ENCODE data around the gene ZMYND11.
A peak's percentile ranks its signal among the peaks of the same experiment; 100 is the strongest.
"Not testable (repeated sequence)": the region's sequence is repeated elsewhere in the genome, so short reads cannot be mapped to it uniquely, and the experiment has no call there.

Gene ZMYND11

DNA sequence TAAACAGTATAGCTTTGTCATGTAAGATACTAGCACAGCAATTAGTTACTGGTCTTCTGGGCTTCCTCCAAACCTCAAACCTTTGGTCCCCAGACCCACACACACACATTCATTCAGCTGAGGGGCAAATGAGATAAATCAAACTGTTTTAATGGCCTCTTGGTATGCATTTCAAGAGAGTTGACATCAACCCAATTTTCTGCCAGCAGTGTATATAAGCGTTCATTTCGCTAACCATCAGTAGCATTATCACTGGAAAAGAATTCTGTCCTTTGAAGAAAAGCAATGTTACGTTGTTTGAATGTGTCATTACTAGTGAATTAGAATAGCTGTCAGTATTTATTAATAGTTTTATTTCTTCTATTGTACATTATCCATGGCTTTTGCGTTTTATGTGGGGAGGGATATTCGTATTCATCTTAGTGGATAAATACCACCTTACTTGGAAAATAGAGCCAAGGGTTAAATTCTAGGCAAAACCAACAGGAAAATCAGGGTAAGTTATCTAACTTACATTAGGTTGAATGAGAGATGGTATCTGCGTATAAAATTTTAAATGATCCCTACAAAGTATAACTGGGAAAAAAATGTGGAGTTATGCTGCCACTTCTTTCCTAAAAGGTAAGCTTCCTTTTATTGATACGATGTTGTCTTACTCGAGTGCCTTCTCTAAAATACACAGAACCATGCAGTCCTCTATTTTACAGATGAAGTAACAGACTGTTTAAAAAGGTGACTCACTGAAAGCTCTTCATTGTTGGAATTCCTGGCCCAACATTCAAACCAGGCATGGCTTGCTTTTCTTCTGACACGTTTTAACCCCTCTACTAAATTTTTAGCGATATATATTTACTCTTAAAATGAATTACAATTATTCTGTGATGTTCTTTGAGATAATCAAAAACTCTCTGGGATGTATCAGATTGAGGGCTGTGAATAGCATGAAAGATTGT, 2.0 kb upstream of the ZMYND11 start:
- no peak for DNase-seq (ENCODE audit: low read depth in 1 of 2, low spot score in 1 of 2)

DNA sequence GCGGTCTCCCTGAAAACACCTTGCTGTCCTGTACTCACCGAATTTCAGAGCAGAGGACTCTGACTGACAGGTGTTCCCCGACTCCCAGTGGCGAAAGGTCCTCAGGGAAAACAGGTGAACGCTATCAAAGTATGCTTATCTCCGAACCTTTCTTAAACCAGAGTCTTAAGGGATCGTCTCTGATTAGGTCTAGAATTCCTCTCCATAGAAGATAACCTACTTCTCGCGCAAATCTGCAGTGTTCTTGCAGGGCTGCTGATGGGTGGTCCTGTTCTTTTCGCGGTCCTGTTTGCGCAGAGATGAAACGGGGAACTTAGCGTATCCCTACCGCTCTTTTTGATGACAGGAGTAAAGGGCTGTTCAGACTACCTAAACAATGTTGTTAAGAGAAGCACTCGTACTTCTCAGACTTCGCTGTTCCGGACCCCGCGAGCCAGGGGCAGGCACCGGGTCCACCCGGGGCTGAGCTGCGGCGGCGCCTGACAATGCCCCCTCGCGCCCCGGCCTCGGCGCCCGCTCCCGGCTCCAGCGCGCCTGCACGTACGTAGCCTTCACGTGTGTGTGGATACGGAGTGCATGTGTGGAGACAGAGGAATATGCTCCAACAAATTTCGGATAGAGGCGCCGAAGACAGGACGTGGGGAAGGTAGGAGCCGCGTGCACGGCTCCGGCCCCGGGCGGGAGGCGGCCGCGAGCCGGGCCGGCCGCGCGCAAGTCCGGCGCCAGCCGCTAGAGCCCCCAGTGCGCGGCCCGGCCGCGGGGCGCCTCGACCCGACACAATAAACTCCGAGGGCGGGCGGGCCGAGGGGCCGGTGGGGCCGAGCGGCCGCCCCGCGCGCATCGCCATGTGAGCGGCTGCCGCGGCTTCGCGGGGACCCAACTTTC, 766 bp upstream of the ZMYND11 start:
- DNase-seq (ENCODE audit: low read depth in 1 of 2, low spot score in 1 of 2): peak; percentile 13 to 26

DNA sequence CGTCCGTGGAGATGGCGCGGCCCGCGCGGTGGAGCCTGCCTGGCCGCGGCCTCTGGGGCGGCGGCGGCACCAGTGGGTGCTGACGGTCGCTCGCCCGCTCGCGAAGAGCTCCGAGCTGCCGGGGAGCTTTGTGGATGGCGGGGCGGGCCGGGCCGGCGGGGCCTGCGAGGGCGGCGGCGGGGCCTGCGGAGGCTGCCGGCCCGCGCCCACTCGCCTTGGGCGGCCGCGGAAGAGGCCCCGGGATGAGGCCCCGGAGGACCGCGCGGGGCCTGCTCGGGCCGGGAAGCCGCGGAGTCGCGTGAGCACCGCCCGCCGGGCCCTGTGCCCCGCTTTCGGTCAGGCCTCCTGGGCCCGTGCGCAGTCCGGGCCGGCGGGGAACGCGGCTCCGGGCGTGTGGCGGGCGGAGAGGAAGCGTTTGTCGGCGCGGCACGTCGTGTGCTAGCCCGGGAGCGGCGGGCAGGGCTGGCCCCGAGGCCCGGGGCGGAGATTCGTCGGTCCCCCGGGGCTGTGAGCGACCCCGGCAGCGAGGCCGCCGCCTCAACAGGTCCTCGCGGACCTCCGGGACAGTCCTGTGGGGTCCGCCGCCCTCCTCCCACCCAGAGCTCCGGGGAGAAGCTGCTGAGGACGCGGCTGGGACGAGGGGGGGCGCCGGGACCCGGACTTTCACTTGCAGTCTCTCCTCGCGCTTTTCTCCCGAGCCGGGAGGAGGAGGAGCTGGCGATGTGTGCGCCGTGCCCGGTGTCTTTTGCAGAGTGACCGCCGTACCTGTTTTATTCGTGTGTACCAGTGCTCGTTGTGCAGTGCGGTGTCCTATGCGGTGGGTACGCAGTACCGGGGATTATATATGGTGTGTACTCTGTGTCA, 578 bp downstream of the ZMYND11 start:
- peak; percentile 48 to 51 for DNase-seq (ENCODE audit: low read depth in 1 of 2, low spot score in 1 of 2)

DNA sequence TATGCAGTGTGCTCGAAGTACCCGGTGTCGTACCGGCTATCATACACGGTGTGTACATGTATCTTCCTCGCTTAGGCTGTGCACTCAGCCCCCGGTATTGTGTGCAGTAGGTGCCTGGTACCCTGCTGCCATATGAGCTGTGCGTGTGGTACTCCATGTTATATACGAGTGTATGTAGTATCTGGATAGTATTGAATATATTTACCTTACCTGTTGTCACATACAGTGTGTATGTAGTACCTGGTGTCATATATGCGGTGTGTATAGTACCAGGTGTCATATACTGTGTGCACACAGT, 1.2 kb downstream of the ZMYND11 start:
- no peak for DNase-seq (ENCODE audit: low read depth in 1 of 2, low spot score in 1 of 2)

DNA sequence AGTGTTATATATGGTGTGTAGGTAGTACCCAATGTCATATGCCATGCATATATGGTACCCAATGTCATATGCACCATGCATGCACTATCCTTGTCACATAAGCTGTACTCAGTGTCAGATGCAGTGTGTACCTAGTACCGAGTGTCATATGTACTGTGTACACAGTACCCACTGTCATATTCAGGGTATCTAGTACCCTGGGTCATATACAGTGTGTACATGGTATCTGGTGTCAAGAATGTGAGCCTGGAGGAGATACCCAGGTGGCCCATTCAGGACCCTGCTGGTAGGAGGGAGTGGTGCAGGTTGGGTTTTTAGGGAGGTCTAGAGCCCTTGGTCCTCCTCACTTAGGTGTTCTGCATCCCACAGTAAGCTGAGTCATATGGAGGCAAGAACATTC, 1.8 kb downstream of the ZMYND11 start:
- peak in 1 of 2 donors; percentile 22 for DNase-seq (ENCODE audit: low read depth in 1 of 2, low spot score in 1 of 2)

DNA sequence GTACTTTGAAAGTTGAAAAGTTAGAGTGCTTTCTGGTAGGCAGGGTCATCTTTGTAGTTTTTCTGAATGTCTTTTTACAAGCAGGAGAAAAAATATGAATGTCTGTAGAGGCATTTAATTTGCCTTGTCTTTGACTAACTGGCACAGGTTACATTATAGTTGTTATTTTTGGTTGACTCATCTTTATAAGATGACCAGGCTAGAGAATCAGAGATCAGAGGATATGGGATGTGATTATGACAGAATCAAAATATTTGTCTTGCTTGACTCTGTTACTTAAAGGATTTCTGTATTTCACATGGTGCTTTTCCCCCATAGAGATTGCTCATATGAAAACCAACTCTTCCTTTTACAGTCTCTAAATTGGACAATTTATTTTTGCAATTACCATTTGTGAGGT, 2.4 kb downstream of the ZMYND11 start:
- DNase-seq (ENCODE audit: low read depth in 1 of 2, low spot score in 1 of 2): no peak

DNA sequence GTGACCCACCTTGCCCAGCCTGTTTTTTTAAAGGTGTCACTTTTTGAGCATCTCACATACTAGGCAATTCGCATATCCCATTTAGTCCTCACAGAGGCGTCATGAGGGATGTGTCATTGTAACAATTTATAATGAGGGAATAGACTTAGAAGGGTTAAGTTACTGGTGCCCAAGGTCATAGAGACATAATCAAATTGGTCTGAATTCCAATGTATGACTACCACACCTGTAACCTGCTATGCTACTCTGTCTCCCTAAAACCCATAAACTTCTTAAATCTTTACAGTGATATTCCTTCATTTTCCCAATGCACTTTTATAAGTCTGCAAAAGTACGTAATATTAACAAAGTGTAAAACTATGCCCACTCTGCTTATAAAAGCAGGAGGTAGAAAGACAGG, 7.1 kb downstream of the ZMYND11 start:
- no peak for DNase-seq (ENCODE audit: low read depth in 1 of 2, low spot score in 1 of 2)

DNA sequence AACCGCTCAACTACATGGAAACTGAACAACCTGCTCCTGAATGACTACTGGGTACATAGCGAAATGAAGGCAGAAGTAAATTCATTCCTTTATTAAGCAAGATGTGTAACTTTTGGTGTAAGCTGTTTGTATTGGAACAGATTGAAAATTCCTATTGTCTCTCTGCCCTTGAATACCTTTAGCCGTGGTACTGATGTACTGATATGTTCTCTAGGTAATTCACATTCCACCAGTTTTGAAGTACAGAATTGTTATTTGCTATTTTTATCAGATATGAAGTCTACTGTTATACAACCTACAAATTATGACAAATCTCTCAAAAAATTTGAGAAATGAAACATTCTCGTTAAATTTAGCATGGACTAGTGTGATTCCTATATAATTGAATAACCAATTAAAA, 17.7 kb downstream of the ZMYND11 start:
- DNase-seq (ENCODE audit: low read depth in 1 of 2, low spot score in 1 of 2): no peak

DNA sequence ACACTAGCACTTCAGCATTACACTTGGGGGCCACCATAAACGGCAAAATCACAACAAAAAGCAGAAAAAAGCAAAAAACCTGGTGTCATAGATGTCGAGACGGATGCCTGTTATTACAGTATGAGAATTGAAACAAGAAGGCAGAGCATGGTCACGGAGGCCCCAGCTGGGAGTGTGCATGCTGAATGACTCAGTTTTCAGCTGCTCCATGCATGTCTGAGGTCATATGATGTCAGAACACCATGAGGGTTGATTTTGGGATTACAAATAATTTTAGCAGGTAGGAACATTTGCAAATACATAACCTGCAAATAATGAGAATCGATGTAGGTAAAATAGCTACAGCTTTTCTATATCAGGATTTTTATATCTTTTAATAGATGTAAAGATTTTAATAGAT, 19.1 kb downstream of the ZMYND11 start:
- no peak for DNase-seq (ENCODE audit: low read depth in 1 of 2, low spot score in 1 of 2)

DNA sequence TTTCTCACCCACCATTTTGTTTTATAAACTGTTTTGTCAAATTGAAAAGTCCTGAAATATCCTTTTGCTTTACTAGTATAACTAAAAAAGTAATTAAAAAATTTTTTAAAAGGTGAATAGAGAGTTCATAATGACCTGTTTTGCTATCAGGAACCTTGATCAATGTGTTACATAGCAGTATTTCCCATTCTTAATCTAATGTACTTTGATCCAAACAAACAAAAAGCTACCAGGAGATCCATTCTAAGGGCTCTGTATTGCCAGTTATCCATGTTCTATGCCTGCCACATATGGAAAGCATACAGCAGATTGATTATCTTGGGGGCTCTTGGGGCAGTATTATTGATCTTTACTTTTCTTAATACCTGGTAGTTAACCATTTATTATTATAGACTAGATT, 32.1 kb downstream of the ZMYND11 start:
- DNase-seq (ENCODE audit: low read depth in 1 of 2, low spot score in 1 of 2): no peak

DNA sequence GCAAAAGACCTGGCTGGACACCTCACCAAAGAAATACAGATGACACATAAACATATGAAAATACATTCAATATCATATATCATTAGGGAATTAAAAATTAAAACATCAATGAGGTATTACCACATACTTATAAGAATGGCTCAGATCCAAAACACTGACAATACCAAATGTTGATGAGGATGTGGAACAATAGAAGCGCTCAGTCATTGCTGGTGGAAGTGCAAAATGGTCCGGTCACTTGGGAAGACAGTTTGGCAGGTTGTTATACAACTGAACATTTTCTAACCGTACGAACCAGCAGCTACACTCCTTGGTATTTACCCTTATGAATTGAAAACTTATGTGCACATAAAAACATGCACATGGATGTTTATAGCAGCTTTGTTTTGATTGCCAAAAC, 38.5 kb downstream of the ZMYND11 start:
- no peak for DNase-seq (ENCODE audit: low read depth in 1 of 2, low spot score in 1 of 2)

DNA sequence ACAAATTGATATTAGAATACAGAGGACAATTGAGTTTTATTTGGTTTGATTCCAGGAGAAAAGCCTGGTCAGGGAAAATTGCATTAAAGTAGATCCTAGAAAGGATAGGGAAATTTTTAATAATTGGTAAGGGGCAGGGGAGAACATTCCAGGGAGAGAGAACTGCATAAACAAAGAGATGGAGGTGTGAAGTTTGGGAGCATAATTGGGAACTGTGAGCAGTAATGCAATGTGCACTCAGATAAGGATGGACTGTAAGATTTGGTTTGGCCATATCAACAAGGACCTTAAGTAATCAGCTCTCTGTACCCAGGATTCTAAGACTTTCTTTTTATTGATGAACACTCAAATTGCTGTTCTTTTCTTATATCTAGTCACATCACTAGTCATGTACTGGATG, 41.4 kb downstream of the ZMYND11 start:
- DNase-seq (ENCODE audit: low read depth in 1 of 2, low spot score in 1 of 2): no peak

DNA sequence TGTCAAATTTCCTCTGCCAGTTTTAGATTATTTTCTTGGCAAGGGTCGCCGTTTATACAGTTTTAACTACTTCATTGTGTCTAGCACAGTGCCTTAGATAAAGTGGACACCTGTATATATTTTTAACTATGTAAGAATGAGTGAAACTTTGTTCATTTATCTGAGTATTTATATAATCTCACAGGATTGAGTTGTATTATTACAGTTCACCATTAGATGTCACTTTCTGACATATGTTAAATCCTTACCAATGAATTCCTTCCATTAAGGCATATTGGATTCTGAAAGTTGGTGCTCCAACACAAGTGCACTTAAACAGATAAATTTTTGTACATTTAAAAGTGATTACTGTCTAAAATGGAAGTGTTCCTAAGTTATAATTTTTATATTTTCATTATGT, 43.0 kb downstream of the ZMYND11 start:
- no peak for DNase-seq (ENCODE audit: low read depth in 1 of 2, low spot score in 1 of 2)

DNA sequence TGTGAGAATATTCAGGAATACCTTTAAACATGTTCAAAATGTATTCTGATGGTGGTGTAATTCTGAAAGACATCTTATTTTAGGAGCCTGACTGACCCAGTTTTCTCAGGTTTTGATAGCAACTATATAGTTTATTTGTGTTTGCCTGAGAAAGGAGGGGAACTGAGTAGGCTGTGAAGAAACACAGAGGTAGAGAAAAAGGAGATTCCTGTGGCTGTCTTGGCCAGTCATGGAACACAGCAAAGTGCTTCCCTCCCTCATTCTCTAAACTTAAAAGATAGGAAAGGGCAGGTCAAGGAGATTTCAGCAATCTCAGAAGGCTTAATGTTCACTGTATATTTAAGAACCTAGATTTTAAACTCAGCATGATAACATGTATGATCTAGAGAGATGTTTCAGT, 43.5 kb downstream of the ZMYND11 start:
- no peak for DNase-seq (ENCODE audit: low read depth in 1 of 2, low spot score in 1 of 2)

DNA sequence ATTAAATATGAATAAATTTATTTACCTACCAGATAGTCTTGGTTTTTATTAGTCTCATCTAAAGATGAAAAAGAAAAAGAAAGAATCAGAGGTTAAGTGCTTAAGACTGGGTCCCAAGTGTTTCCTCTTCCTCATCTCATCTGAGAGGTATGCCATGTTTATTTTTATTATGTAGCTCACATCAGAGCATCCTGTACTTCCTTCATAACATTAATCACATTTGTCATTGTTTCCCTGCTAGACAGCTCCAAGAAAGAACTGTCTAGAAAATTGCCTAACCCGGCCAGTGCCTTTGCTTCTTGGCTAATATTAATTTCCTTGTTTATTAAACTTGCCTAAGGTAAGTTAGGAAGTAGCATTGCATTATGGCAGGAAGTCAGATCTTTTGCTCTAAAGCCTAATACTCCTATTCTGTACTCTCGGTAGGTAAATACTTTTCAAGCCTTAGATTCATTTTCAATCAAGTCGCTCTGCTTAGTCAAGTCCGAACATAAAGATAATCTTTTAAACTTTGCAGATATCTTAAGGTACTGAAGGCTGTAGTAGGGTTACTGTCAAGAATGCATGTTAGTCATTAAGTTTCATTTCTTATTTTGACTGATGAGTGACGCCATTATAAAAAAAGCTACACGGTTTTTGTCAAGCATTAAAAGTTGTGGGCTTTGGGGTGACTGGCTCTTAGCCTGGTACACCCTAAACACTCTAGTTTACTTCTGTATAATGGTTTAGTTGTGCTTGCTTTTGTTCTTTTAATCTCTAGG, 47.4 kb downstream of the ZMYND11 start:
- DNase-seq (ENCODE audit: low read depth in 1 of 2, low spot score in 1 of 2): no peak

DNA sequence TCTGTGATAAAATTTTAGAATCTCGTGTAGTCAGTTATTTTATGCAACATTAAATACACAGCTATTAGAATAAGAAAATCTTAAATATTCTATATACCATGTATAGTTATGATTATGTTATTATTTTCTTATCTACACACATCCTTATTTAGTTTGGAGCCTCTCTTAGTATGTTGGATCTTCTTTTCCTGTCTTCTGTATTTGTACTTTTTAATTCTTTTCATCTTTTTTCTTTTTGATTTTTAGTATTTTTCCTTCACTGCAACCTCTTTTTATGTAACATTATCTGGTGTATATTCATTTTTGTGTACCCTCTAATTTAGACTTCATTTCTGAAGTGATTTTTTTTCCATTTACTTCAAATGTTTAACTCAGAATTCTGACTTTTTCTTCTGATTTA, 48.9 kb downstream of the ZMYND11 start:
- no peak for DNase-seq (ENCODE audit: low read depth in 1 of 2, low spot score in 1 of 2)

DNA sequence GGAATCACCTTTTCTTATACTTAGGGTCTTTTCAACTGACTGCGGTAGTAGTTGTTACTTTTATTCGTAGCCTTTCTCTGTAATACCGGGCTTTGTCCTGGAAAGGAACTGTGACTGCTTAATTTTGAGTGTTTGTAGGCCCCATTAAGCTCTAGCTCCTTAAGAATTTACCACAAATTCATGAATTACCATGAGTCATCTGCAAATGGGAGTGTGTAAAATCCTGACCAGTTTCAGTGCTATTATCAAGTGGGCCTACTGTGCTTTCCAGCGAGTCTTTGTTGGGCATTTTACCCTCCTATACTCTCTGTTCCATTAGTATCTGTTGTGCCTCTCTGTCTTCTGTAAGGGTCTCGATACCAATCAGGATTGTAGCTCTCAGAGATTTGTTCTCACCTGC, 49.7 kb downstream of the ZMYND11 start:
- DNase-seq (ENCODE audit: low read depth in 1 of 2, low spot score in 1 of 2): no peak

DNA sequence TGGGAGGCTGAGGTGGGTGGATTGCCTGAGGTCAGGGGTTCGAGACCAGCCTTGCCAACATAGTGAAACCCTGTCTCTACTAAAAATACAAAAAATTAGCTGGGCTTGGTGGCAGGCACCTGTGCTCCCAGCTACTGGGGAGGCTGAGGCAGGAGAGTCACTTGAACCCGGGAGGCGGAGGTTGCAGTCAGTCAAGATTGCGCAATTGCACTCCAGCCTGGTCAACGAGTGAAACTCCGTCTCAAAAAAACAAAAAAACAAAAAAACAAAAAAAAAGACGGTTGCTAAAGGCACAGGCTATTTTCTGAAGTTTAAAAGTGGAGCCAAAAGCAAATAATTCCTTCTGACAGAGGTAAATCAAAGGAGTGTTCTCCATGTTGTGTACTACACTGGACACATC, 50.3 kb downstream of the ZMYND11 start:
- DNase-seq (ENCODE audit: low read depth in 1 of 2, low spot score in 1 of 2): not testable (repeated sequence)

DNA sequence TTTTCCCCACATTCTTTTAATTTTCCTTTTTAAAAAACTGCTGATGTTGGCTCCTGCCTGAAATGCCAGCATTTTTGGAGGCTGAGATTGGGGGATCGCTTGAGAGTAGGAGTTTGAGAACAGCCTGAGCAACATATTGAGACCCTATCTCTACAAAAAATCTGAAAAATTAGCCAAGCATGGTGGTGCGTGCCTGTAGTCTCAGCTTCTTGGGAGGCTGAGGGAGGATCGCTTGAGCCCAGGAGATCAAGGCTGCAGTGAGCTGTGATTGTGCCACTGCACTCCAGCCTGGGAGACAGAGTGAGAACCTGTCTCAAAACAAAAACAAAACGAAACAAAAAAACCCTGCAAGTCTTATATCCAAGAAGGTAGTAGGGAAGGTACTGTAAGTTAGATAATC, 51.7 kb downstream of the ZMYND11 start:
- DNase-seq (ENCODE audit: low read depth in 1 of 2, low spot score in 1 of 2): no peak

DNA sequence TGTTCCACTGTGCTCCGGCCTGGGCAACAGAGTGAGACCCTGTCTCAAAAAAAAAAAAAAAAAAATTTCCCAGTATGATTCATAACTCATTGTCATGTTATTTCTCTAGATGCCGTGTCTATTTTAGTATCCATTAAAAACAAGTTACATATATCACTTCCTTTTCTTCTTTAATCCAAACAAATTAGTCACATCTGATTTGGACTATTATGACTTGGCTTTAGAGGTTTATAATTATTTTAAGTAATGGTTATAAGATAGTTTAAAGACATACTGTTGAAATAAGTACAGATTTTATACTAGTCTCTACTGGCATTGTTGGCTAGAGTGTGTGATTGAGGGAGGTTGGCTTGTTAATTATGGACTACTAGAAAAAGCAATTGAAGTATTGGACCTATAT, 53.3 kb downstream of the ZMYND11 start:
- DNase-seq (ENCODE audit: low read depth in 1 of 2, low spot score in 1 of 2): no peak

DNA sequence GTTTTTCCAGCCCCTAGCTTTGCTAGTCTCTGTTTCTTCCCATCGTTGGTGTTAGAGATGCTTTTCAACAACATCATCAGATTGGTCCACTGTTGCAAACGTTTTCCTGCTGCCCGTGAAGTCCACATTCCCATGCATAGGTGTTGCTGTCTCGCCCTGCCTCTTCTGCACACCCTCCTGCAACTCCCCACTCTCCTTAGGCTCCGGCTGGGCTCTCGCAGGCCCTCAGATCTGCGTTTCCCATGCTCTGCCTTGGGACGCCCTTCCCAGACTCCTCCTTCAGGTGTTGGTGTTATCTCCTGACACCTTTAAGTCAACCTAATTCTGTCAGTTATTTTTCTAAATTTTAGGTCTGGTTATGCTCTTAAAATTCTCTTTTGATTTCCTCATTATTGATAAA, 55.0 kb downstream of the ZMYND11 start:
- DNase-seq (ENCODE audit: low read depth in 1 of 2, low spot score in 1 of 2): no peak

All from activated CD4-positive, alpha-beta T cell treated with anti-CD3 and anti-CD28 coated beads, Interleukin-2, amount 50 U/mL, for 24 hours (primary cell).